Prostate gland (tissue), 2 donors: ENCODE data around the gene PARVG. TPM values are rescaled to one million over a fixed set of nuclear protein-coding genes. Genes with fewer than 3 reads are reported as not detected.

Source experiments
- DNase-seq: peaks from one replicate; pipeline ENCODE4 v3.0.0-alpha.2; 2019; ENCODE audit warnings: low spot score
- H3K27ac ChIP-seq, 2 donors: fragments of 200-600 bp; sonication (generic); 2 replicates each; pipeline ENCODE4 v1.5.1; 2017 to 2019
- H3K27me3 ChIP-seq: fragments of 200-600 bp; sonication (generic); replicated peaks from 2 replicates; pipeline ENCODE4 v1.5.1; 2019; ENCODE audit not compliant: insufficient read depth
- H3K36me3 ChIP-seq, 2 donors: fragments of 200-600 bp; sonication (generic); 1 replicate in 1 of 2; 2 replicates in 1 of 2; pipeline versions ENCODE4 v1.5.1 to v1.8.1; 2017 to 2019
- H3K4me1 ChIP-seq: fragments of 200-600 bp; sonication (generic); replicated peaks from 2 replicates; pipeline ENCODE4 v1.5.1; 2019
- H3K4me3 ChIP-seq, 2 donors: fragments of 200-600 bp; sonication (generic); 2 replicates each; pipeline ENCODE4 v1.5.1; 2017 to 2019
- H3K9me3 ChIP-seq: fragments of 200-600 bp; sonication (generic); 2 replicates; pipeline ENCODE4 v1.5.1; 2017
- CTCF ChIP-seq, 4 experiments: fragments of 200-600 bp in 2 of 4; fragments of 450-650 bp in 2 of 4; sonication (generic) in 2 of 4; IDR thresholded peaks; 1 replicate in 3 of 4; 2 replicates in 1 of 4; pipeline ENCODE4 v1.5.1; 2016 to 2019; ENCODE audit warnings: antibody characterized with exemption in 4 of 4, mild to moderate bottlenecking in 2 of 4, moderate library complexity in 2 of 4
- POLR2A ChIP-seq: fragments of 450-650 bp; IDR thresholded peaks from one replicate; pipeline ENCODE4 v1.6.1; 2016; ENCODE audit warnings: antibody characterized with exemption, mild to moderate bottlenecking
- POLR2AphosphoS5 ChIP-seq: sonication (generic); formaldehyde crosslinking; IDR thresholded peaks from one replicate; pipeline ENCODE4 v1.6.1; 2017; ENCODE audit warnings: antibody characterized with exemption
- WGBS: methylation state at CpG from one replicate; pipeline ENCODE4 v1.1.5; 2018; 5-methylcytosine and 5-hydroxymethylcytosine counted together
- intact Hi-C: fragments of 100-400 bp; cut with DNase I; formaldehyde crosslinking; loops from one replicate; pipeline ENCODE4 v1.14.2; 2022
- total RNA-seq, 2 donors: library from RNA; depleted of rRNA; stranded (reverse); fragments of >200 nt; gene quantifications; one replicate each; pipeline ENCODE4 v1.1.0, GENCODE V29; 2016

Gene PARVG
- total RNA-seq, 2 donors from 2014 or later: 1.2 to 13.5 TPM

DNA sequence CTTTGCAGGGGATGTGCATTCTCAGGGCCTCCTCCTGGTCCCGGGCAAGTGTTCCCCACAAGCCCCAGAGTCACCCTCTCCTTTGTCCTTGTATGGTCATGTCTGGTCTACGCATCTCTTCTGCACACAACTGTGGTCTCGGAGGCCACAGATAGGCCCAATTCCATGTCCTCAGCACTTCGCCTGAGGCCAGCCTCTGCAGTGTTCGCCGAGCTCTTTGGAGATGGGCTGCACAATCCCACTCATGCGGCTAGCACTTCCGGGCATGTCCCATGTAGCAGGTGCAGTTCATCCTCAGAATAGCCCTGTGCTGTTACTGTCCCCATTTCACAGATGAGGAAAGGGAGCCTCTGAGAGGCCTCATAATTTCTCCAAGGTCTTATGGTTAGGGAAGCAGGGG is 7.6 kb downstream of the PARVG start:
- Histone ChIP-seq H3K27ac (no peak overlapping the region), H3K4me1 (no peaks in the 10 kb centered on the region), H3K9me3 (no peaks in the 10 kb centered on the region), H3K4me3 (no peak overlapping the region), H3K27me3 (no peaks in the 10 kb centered on the region), H3K36me3 (no peaks in the 10 kb centered on the region)
- 99% methylated on average over 8 of the region's 8 CpGs for WGBS
- no peak for TF ChIP-seq CTCF (IDR thresholded peaks at IDR 0.05)
- no peak for TF ChIP-seq POLR2A
- no peak for TF ChIP-seq POLR2AphosphoS5
- intact Hi-C loops: no loop called here
- no peak for DNase-seq

- DNase-seq: no peak
- intact Hi-C loops: no loop called here
- Histone ChIP-seq H3K36me3 (no peaks in the 10 kb centered on the region), H3K4me3 (no peak overlapping the region), H3K4me1 (no peaks in the 10 kb centered on the region), H3K27ac (no peak overlapping the region), H3K9me3 (no peaks in the 10 kb centered on the region), H3K27me3 (no peaks in the 10 kb centered on the region)
- no peak for TF ChIP-seq POLR2AphosphoS5
- no peak for TF ChIP-seq POLR2A
- no peak for TF ChIP-seq CTCF (IDR thresholded peaks at IDR 0.05)
- WGBS: 92% methylated on average over 12 of the region's 12 CpGs
Observed at GRCh38 chr22:44188986-44189630, 8.4 kb downstream of the PARVG start.

DNA sequence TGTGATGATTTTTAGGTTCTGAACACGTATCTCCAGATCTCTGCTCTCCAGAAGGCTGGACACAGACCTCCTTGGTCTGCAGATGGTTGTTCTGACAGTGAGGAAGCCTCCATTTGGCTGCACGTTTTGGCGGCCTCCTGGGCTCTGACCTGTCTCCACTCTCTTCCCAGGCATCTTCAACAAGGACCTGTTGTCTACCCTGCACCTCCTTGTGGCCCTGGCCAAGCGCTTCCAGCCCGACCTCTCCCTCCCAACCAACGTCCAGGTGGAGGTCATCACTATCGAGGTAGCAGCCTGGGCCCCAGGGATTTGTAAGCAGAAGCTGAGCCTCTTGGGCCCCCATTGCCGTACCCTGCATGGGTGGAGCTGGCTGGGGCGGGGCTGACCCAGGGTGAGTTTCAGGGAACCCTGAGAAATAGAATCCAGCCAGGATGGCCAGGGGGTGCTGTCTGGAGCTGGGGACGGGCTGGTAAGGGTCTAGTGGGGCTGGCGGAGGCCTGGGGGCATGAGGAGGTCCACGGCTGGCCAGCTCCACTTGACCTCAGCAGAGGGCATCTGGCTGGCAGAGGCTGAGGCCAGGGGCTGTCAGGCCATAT is 9.8 kb downstream of the PARVG start:
- Histone ChIP-seq H3K4me1 (no peaks in the 10 kb centered on the region), H3K4me3 (no peak overlapping the region), H3K9me3 (no peaks in the 10 kb centered on the region), H3K36me3 (no peaks in the 10 kb centered on the region), H3K27ac (no peak overlapping the region), H3K27me3 (no peaks in the 10 kb centered on the region)
- intact Hi-C loops: no loop called here
- no peak for DNase-seq
- TF ChIP-seq POLR2AphosphoS5 (no peak), POLR2A (no peak), CTCF (IDR thresholded peaks at IDR 0.05) (no peak)
- 92% methylated on average over 12 of the region's 12 CpGs for WGBS

DNA sequence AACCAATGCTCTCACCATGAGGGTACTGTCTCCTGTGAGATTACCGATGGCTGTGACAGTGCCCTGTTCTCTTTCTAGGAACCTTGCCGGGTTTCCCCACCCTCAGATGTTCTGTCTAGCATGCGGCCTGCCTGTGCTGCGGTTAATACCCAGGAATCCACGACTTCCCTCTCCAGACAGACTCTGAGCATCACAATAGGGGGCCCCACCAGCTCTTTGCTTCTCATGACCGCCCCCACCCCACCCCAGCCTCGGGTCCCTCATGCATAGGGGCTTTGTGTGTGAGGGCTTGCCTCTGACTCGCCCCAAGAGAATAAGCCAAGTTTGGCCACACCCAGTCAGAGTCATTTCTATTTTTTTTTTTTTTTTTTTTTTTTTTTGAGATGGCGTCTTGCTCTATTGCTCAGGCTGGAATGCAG is 10.3 kb downstream of the PARVG start:
- no peak for DNase-seq
- intact Hi-C loops: no loop called here
- H3K27ac ChIP-seq: no peak overlapping the region
- TF ChIP-seq CTCF (IDR thresholded peaks at IDR 0.05) (no peak), POLR2A (no peak), POLR2AphosphoS5 (no peak)
- H3K4me3 ChIP-seq: no peak overlapping the region
- WGBS: 73% methylated on average over 9 of the region's 9 CpGs
- H3K36me3 ChIP-seq: no peaks in the 10 kb centered on the region
- H3K27me3 ChIP-seq: no peaks in the 10 kb centered on the region
- H3K9me3 ChIP-seq: no peaks in the 10 kb centered on the region
- no peaks in the 10 kb centered on the region for H3K4me1 ChIP-seq
